ENCODE data around the gene MCTP1. TPM values are rescaled to one million over a fixed set of nuclear protein-coding genes. Genes with fewer than 3 reads are reported as not detected.

The MCTP1 gene
- polyA plus RNA-seq, 1 donor (not counting 4 experiments of a cell fraction or from before 2014, with no cell fraction given), result 4.9 TPM

- DNase-seq (ENCODE audit: low read depth, low spot score) (no peak), FAIRE-seq (peak; percentile 73)
- no peak overlapping the region for H3K4me2 ChIP-seq (ENCODE audit: control insufficient read depth, extremely low read depth, insufficient read depth, low read depth, low read length)
- dilution Hi-C loops (cut with MboI; ENCODE audit: extremely low pct_ligation_motif_present, low sequenced_read_pairs), result no loop called here
- H3K79me2 ChIP-seq (ENCODE audit: control insufficient read depth, insufficient read depth, low read length), result no peaks in the 10 kb centered on the region
- H3K27ac ChIP-seq (ENCODE audit: control insufficient read depth, insufficient read depth, low read length), result no peak overlapping the region
- H3K9me3 ChIP-seq (ENCODE audit: control insufficient read depth, low read depth, low read length), result no peaks in the 10 kb centered on the region
- H2AFZ ChIP-seq (ENCODE audit: control insufficient read depth, low read length), result no peak overlapping the region
- no peaks in the 10 kb centered on the region for H4K20me1 ChIP-seq (ENCODE audit: control insufficient read depth, extremely low read depth, insufficient read depth, low read length)
- no peaks in the 10 kb centered on the region for H3K27me3 ChIP-seq (ENCODE audit: control insufficient read depth, extremely low read depth, insufficient read depth, low read length)
- no peak overlapping the region for H3K9ac ChIP-seq (ENCODE audit: control insufficient read depth, extremely low read depth, insufficient read depth, low read length)
- no peak overlapping the region for H3K4me3 ChIP-seq (ENCODE audit: control insufficient read depth in 2 of 3, extremely low read depth in 1 of 3, insufficient read depth in 2 of 3, low read depth in 1 of 3, low read length in 3 of 3)
- TF ChIP-seq EZH2 (IDR thresholded peaks at IDR 0.05; ENCODE audit: low read length) (no peak), CTCF (optimal IDR thresholded peaks at IDR 0.05 in 1 of 3, IDR thresholded peaks at IDR 0.05 in 1 of 3, conservative IDR thresholded peaks at IDR 0.05 in 1 of 3; ENCODE audit: extremely low read depth in 1 of 3, insufficient read depth in 2 of 3, low read length in 3 of 3) (peak; percentile 35 to 62 (median 52))
- no peaks in the 10 kb centered on the region for H3K36me3 ChIP-seq (ENCODE audit: control insufficient read depth in 2 of 2, extremely low read depth in 1 of 2, insufficient read depth in 2 of 2, low read length in 2 of 2)
- H3K4me1 ChIP-seq (ENCODE audit: control insufficient read depth, extremely low read depth, insufficient read depth, low read length), result no peaks in the 10 kb centered on the region
- no peaks in the 10 kb centered on the region for H3K9me1 ChIP-seq (ENCODE audit: control insufficient read depth, extremely low read depth, insufficient read depth, low read length)
Observed at GRCh38 chr5:94908889-94909480, 375.9 kb downstream of the MCTP1 start.

- Histone ChIP-seq H3K79me2 (ENCODE audit: control insufficient read depth, insufficient read depth, low read length) (no peaks in the 10 kb centered on the region), H2AFZ (ENCODE audit: control insufficient read depth, low read length) (no peak overlapping the region), H4K20me1 (ENCODE audit: control insufficient read depth, extremely low read depth, insufficient read depth, low read length) (no peaks in the 10 kb centered on the region), H3K4me3 (ENCODE audit: control insufficient read depth in 2 of 3, extremely low read depth in 1 of 3, insufficient read depth in 2 of 3, low read depth in 1 of 3, low read length in 3 of 3) (no peak overlapping the region), H3K4me1 (ENCODE audit: control insufficient read depth, extremely low read depth, insufficient read depth, low read length) (peaks cover 2% of the 10 kb centered on the region), H3K4me2 (ENCODE audit: control insufficient read depth, extremely low read depth, insufficient read depth, low read depth, low read length) (no peak overlapping the region), H3K9me3 (ENCODE audit: control insufficient read depth, low read depth, low read length) (no peaks in the 10 kb centered on the region), H3K9me1 (ENCODE audit: control insufficient read depth, extremely low read depth, insufficient read depth, low read length) (no peaks in the 10 kb centered on the region), H3K27ac (ENCODE audit: control insufficient read depth, insufficient read depth, low read length) (no peak overlapping the region), H3K36me3 (ENCODE audit: control insufficient read depth in 2 of 2, extremely low read depth in 1 of 2, insufficient read depth in 2 of 2, low read length in 2 of 2) (no peaks in the 10 kb centered on the region), H3K9ac (ENCODE audit: control insufficient read depth, extremely low read depth, insufficient read depth, low read length) (no peak overlapping the region), H3K27me3 (ENCODE audit: control insufficient read depth, extremely low read depth, insufficient read depth, low read length) (no peaks in the 10 kb centered on the region)
- FAIRE-seq (no peak), DNase-seq (ENCODE audit: low read depth, low spot score) (no peak)
- TF ChIP-seq CTCF (optimal IDR thresholded peaks at IDR 0.05 in 1 of 3, IDR thresholded peaks at IDR 0.05 in 1 of 3, conservative IDR thresholded peaks at IDR 0.05 in 1 of 3; ENCODE audit: extremely low read depth in 1 of 3, insufficient read depth in 2 of 3, low read length in 3 of 3) (no peak), EZH2 (IDR thresholded peaks at IDR 0.05; ENCODE audit: low read length) (no peak)
- dilution Hi-C loops (cut with MboI; ENCODE audit: extremely low pct_ligation_motif_present, low sequenced_read_pairs), result no loop called here
Observed at GRCh38 chr5:94906750-94907149, 378.1 kb downstream of the MCTP1 start.
